CD4-positive, alpha-beta T cell treated with Interleukin-15 for 4 hours (primary cell): Measurements from ENCODE around the gene DHFR2.
"Not testable (repeated sequence)": the region's sequence is repeated elsewhere in the genome, so short reads cannot be mapped to it uniquely, and the experiment has no call there.

Experiments
- DNase-seq: peaks from one replicate; pipeline ENCODE4 v3.0.0-alpha.2; 2020; ENCODE audit warnings: low spot score

DHFR2 gene

DNA sequence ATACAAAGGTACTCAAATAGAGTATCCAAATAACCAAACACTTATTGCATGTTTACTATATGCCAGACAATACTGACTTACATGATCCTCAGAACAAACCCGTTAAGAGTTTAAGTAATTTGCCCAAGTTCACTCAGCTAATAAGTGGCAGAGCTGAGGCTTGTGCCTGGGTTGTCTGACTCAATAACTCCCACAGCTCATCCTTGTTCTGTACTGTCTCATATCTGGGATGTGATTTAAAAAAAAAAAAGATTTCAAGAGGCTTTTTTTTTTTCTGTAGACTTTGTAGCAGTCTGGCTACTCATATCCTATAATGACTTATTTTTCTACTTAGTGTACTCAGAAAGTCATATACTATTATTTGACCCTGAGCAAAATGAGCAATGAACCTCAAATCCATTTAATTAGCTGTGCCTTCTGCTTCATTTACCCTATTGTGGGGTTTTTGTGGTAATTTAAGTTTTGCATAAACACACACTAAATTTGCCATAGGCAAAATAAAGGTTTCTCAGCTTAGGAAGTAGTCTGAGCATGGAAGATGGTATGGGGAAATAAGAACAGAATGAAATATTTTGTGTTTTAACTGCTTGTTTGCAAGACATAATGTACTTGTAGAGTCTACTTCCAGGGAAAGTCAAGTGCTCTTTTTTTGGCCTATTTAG lies 3.2 kb upstream of the DHFR2 start:
- no peak for DNase-seq

GRCh38 chr3:94065122-94065521 lies 2.4 kb upstream of the DHFR2 start:
- no peak for DNase-seq

DNA sequence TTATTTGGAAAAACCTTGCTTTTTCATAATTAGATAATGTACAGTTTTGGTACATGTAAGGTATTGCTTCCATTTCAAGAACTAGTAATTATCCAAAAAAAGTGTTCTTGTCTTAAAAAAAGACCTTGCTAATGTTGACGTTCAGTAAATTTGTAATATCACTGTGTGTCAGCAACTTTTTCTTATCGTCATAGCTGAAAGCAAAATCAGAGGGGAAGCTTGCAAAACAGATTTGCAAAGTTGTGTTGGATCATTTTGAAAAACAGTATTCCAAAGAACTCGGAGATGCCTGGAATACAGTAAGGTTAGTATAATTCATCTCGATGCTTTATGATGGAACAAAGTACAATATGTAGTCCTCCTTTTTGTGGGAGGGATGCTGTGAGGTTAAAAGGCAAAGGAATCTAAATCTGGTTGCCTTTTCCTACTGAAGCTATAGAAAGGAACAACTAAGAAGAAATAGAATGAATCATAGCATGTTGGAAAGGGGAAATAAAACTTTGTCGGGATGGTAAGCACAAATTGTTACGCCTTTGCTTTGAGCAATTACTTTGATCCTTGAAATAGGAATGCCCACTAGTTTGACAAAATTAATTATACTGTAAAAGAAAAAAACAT lies 1.6 kb upstream of the DHFR2 start:
- DNase-seq = no peak

- no peak for DNase-seq
Measured at GRCh38 chr3:94063496-94064119, 892 bp upstream of the DHFR2 start.

GRCh38 chr3:94061297-94061696 lies 1.4 kb downstream of the DHFR2 start:
- no peak for DNase-seq

GRCh38 chr3:94050546-94050945 lies 12.2 kb downstream of the DHFR2 start:
- no peak for DNase-seq

GRCh38 chr3:94049267-94049666 lies 13.4 kb downstream of the DHFR2 start:
- no peak for DNase-seq

DNA sequence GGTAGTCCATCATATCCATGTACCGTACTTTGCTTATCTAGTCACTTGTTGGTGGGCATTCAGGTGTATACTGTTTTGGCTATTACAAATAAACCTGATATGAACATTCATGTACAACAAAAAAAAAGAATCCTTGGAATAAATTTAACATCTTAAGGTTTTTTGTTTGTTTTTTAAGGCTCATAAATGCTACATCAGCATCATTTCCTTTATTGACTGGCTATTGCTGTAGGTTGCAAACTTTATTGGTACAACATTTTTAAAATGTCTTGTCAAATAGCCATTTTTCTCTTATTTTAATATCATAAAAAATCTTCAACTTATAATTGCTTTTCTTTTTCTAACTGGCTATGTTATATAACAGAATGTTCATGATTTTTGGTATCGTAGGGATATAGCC lies 16.2 kb downstream of the DHFR2 start:
- DNase-seq = no peak

DNA sequence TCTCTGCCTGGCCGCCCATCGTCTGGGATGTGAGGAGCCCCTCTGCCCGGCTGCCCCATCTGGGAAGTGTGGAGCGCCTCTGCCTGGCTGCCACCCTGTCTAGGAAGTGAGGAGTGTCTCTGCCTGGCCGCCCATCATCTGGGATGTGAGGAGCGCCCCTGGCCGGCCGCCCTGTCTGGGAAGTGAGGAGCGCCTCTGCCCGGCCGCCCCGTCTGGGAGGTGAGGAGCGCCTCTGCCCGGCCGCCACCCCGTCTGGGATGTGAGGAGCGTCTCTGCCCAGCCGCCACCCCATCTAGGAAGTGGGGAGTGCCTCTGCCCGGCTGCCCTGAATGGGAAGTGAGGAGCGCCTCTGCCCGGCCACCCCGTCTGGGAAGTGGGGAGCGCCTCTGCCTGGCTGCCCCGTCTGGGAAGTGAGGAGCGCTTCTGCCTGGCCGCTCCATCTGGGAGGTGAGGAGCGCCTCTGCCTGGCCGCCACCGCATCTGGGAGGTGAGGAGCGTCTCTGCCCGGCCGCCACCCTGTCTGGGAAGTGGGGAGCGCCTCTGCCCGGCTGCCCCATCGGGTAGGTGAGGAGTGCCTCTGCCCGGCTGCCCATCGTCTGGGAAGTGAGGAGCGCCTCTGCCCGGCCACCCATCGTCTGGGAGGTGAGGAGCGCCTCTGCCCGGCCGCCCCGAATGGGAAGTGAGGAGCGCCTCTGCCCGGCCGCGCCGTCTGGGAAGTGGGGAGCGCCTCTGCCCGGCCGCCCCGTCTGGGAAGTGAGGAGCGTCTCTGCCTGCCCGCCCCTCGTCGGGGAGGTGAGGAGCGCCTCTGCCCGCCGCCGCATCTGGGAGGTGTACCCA lies 18.4 kb downstream of the DHFR2 start:
- not testable (repeated sequence) for DNase-seq

DNA sequence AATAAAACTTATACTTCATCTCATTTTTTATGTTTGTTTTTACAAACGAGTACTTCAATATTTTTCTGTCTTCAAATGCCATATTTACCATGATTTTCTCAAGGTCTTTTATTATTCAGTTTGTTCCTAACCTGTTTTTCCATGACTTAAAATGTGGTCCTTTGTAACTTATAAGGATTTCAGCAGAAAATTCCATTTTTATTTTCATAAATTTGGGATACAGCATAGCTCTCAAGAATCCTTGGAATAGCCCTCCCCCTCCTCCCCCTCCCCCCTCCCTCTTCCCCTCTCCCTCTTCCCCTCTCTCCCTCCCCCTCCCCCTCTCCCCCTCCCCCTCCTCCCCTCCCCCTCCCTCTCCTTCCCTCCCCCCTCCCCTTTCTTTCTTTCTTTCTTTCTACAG lies 19.4 kb downstream of the DHFR2 start:
- DNase-seq = no peak

GRCh38 chr3:94036909-94037507 lies 25.7 kb downstream of the DHFR2 start:
- peak; percentile 13 for DNase-seq

DNA sequence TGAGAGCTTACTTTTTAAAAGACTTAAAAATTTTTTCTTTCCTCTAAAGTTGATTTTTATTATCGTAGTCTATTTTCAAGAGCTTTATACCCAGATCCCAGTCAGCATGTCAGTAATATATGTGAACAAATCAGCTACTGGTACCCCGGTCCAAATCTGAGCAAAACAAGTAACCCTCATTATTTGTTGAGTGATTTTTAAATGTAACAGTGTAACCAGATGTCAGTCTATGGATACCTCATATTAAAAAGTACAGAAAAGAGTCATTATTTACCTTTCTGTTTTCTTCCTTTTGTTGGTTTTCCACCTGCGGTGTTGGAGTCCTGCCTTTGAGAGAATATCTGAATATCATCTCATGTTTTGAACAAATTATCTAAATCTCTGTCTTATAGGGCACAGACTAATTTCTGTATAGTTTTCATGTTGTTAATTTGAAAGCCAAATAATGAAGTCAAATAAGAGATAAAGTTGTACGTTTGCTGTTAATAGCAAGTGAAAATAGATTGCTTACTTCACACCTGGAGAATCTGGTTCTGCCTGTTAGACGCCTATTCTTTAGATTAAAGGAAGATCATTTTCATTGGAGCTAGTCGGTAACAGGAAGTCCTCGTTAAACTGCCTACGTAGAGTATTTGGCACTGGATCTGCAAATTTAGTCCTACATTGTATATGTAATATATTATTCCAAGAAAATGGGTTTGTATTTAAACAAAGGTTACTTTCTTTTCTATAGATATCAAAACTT lies 34.5 kb downstream of the DHFR2 start, which contains the start of gene STX19:
TSS of gene STX19 (minus strand) at position 505 of the 745 bp plus-strand sequence. CDS start 13,328 bp downstream, outside the sequence.
- no peak for DNase-seq

DNA sequence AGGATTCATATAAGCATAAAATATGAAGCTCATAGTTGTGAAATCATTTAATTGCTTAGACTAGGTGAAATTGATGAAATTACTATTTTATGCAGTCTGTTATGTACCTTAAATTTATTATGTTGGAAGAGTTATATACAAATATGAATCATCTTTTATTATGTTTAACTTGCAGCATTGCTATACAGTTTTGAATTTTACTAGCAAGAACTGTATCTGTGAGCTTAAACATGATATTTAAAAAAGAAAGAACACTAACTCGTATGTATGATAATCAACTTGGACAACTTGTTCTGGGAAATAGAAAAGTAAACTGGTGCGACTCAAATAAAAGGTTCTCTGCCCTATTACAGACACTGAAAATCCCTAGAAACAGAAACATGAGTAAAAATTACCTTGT lies 36.1 kb downstream of the DHFR2 start:
- DNase-seq = no peak

DNA sequence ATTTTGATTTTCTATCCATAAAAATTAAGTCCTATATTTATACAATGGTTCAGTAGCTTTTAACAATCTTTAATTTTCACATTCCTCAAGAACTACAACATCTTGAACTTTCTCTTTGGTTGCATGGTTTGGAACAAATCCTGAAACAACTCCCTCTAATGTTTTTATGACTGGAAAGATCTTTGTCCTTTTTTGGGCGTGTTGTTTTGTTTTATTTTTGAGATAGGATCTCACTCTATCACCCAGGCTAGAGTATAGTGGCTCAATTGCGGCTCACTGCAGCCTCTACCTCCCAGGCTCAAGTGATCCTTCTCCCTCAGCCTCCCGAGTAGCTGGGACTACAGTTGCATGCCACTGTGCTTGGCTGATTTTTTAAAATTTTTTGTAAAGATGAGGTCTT lies 38.3 kb downstream of the DHFR2 start:
- no peak for DNase-seq

DNA sequence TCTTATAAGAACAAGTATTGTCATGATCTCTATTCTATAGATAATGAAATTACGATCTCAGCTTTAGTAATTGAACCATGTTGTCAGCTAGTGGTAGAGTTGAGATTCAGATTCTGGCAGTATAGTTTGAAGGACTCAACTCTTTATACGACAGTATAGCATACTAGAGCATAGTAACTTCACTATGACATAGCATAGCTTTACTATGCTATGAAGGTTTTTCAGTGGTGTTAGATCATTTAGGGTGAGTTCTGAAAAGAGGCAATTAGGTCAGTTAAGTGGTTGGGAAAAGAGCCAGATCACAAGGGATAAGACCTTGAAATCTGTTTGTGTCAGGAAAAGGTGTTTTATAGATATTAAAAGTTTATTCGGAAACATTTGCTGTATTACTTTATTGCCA lies 42.4 kb downstream of the DHFR2 start:
- DNase-seq = no peak

- DNase-seq = no peak
Measured at GRCh38 chr3:94019659-94020058, 43.1 kb downstream of the DHFR2 start.

GRCh38 chr3:94015025-94015424 lies 47.7 kb downstream of the DHFR2 start:
- DNase-seq = no peak

DNA sequence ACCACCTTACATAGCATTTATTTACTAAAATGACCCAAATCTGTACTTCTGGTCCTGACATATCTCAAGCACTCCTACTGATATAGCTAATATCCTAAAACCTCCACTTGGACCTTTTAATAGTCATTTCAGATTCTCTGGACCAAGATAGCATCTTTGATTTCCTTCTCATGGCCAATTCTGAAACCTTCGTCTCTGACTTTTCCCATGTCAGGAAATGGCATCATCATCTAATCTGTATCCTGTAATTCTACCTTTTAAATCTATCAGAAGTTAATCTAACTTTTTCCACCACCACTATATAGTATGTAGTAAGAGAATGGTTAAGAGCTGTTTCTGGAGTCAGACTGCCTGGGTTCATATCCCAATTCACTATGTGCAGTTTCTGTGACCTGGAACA lies 50.5 kb downstream of the DHFR2 start:
- DNase-seq = no peak

- no peak for DNase-seq
Measured at GRCh38 chr3:94011233-94011711, 51.4 kb downstream of the DHFR2 start.

DNA sequence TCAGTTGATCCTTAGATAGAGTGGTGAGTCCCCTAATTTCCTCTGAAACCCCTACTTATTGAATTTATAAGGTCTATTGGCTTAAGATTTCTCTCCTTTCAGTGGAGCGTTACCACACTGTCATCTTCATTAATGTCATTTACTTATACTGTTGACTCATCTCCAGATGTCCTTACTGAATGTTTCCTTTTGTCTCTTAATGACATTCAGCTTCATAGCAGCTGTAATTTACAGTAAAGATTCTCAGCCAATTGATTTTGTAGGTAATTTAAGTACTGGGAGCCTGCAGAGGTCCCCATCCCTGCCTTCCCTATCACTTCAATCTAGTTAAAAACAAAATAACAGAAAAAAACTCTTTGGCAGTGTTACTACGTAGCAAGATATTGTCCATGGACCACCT lies 53.1 kb downstream of the DHFR2 start:
- DNase-seq = no peak

GRCh38 chr3:94008253-94008652 lies 54.5 kb downstream of the DHFR2 start:
- DNase-seq = no peak
